WTC11 (cell line): ENCODE results near the gene EYS. TPM values are rescaled to one million over a fixed set of nuclear protein-coding genes. Genes with fewer than 3 reads are reported as not detected.

Experiments used
- ATAC-seq: fragments of 200-7000 bp; cut with Tn5 transposase; 2 replicates; pipeline ENCODE4 v1.10.0; 2021; ENCODE audit warnings: mild to moderate bottlenecking, moderate library complexity
- CTCF ChIA-PET: fragments of 300-600 bp; sonication (Branson Sonifier 250); formaldehyde crosslinking; loops from one replicate; lab custom pipeline; 2021; ENCODE audit warnings: antibody characterized with exemption; lab: Charles Lee
- POLR2A ChIA-PET: fragments of 350-600 bp; sonication (Branson Sonifier 250); formaldehyde crosslinking; loops from one replicate; lab custom pipeline; 2021; ENCODE audit warnings: antibody characterized with exemption; lab: Charles Lee
- DNase-seq: peaks from one replicate; pipeline ENCODE4 v3.0.0; 2021; ENCODE audit warnings: low spot score
- H3K27ac Mint-ChIP-seq: 2 replicates; pipeline ENCODE4 v1.8.0; 2021; ENCODE audit warnings: mixed read lengths
- H3K27me3 Mint-ChIP-seq: 2 replicates; pipeline ENCODE4 v1.8.0; 2021; ENCODE audit warnings: low read depth, mild to moderate bottlenecking, moderate library complexity, mixed read lengths
- H3K36me3 Mint-ChIP-seq: 2 replicates; pipeline ENCODE4 v1.8.0; 2021; ENCODE audit warnings: mixed read lengths
- H3K4me1 Mint-ChIP-seq: 2 replicates; pipeline ENCODE4 v1.8.0; 2022; ENCODE audit warnings: mixed read lengths
- H3K4me3 Mint-ChIP-seq: 2 replicates; pipeline ENCODE4 v1.8.0; 2021; ENCODE audit warnings: mild to moderate bottlenecking, moderate library complexity, mixed read lengths
- H3K9me3 Mint-ChIP-seq: 2 replicates; pipeline ENCODE4 v1.8.0; 2021; ENCODE audit warnings: mixed read lengths
- ATF1 ChIP-seq: sonication (generic); formaldehyde crosslinking; IDR thresholded peaks from 2 replicates; pipeline ENCODE4 v1.8.1; 2023; ENCODE audit warnings: mild to moderate bottlenecking, moderate library complexity, missing genetic modification reagents
- CDX4 ChIP-seq: fragments of 250-450 bp; sonication (Bioruptor Pico); IDR thresholded peaks from 2 replicates; pipeline ENCODE4 v1.9.0; 2021; ENCODE audit warnings: moderate library complexity, mild to moderate bottlenecking, inconsistent platforms, borderline replicate concordance
- ELF4 ChIP-seq: sonication (generic); formaldehyde crosslinking; IDR thresholded peaks from 2 replicates; pipeline ENCODE4 v1.8.1; 2022; ENCODE audit warnings: low read depth, mild to moderate bottlenecking, moderate library complexity, missing genetic modification reagents
- ERG ChIP-seq: fragments of 250-450 bp; sonication (Bioruptor Pico); IDR thresholded peaks from 2 replicates; pipeline ENCODE4 v1.8.0; 2021; ENCODE audit warnings: mild to moderate bottlenecking
- FOXJ3 ChIP-seq: sonication (generic); formaldehyde crosslinking; IDR thresholded peaks from 2 replicates; pipeline ENCODE4 v1.9.0; 2021; ENCODE audit warnings: missing genetic modification reagents, mild to moderate bottlenecking, borderline replicate concordance
- GTF2I ChIP-seq: fragments of 250-450 bp; sonication (Bioruptor Pico); conservative IDR thresholded peaks from 2 replicates; pipeline ENCODE4 v1.4.0; 2021; ENCODE audit warnings: mild to moderate bottlenecking
- IRF2 ChIP-seq: sonication (generic); formaldehyde crosslinking; IDR thresholded peaks from 2 replicates; pipeline ENCODE4 v1.8.0; 2022; ENCODE audit warnings: low read depth, missing genetic modification reagents, borderline replicate concordance
- JAZF1 ChIP-seq: fragments of 250-450 bp; sonication (Bioruptor Pico); IDR thresholded peaks from 2 replicates; pipeline ENCODE4 v1.9.0; 2021; ENCODE audit warnings: moderate library complexity, mild to moderate bottlenecking, inconsistent platforms
- KAT7 ChIP-seq: sonication (generic); formaldehyde crosslinking; IDR thresholded peaks from 2 replicates; pipeline ENCODE4 v1.8.1; 2023; ENCODE audit warnings: missing genetic modification reagents, mild to moderate bottlenecking, borderline replicate concordance
- NR2C2 ChIP-seq: sonication (generic); formaldehyde crosslinking; IDR thresholded peaks from 2 replicates; pipeline ENCODE4 v1.8.0; 2022; ENCODE audit warnings: mild to moderate bottlenecking, missing genetic modification reagents
- TP53 ChIP-seq: sonication (generic); formaldehyde crosslinking; IDR thresholded peaks from 2 replicates; pipeline ENCODE4 v1.8.1; 2023; ENCODE audit warnings: mild to moderate bottlenecking, missing genetic modification reagents
- ZBTB43 ChIP-seq: sonication (generic); formaldehyde crosslinking; IDR thresholded peaks from 2 replicates; pipeline ENCODE4 v1.8.1; 2023; ENCODE audit warnings: mild to moderate bottlenecking, missing genetic modification reagents
- ZNF263 ChIP-seq: sonication (generic); formaldehyde crosslinking; IDR thresholded peaks from 2 replicates; pipeline ENCODE4 v1.8.1; 2022; ENCODE audit warnings: low read depth, mild to moderate bottlenecking, moderate library complexity, missing genetic modification reagents
- ZNF281 ChIP-seq: sonication (generic); formaldehyde crosslinking; IDR thresholded peaks from 2 replicates; pipeline ENCODE4 v1.8.0; 2023; ENCODE audit warnings: mild to moderate bottlenecking, missing genetic modification reagents
- ZNF317 ChIP-seq: sonication (generic); formaldehyde crosslinking; IDR thresholded peaks from 2 replicates; pipeline ENCODE4 v1.8.1; 2023; ENCODE audit warnings: low read depth, mild to moderate bottlenecking, moderate library complexity, missing genetic modification reagents, borderline replicate concordance
- ZNF396 ChIP-seq: fragments of 250-450 bp; sonication (Bioruptor Pico); IDR thresholded peaks from 2 replicates; pipeline ENCODE4 v1.8.0; 2021; ENCODE audit warnings: mild to moderate bottlenecking, moderate library complexity, borderline replicate concordance
- ZNF423 ChIP-seq: fragments of 250-450 bp; sonication (Bioruptor Pico); IDR thresholded peaks from 2 replicates; pipeline ENCODE4 v2.1.2; 2022; ENCODE audit warnings: mild to moderate bottlenecking, moderate library complexity
- ZNF671 ChIP-seq: fragments of 250-450 bp; sonication (Bioruptor Pico); IDR thresholded peaks from 2 replicates; pipeline ENCODE4 v1.8.0; 2021; ENCODE audit warnings: mild to moderate bottlenecking
- total RNA-seq: library from RNA; stranded (reverse); gene quantifications from 3 replicates; pipeline ENCODE4 v1.2.3, GENCODE V29; 2021
- TF ChIP-seq, protein P1 (sequence below): sonication (generic); formaldehyde crosslinking; conservative IDR thresholded peaks from 2 replicates; pipeline ENCODE4 v1.8.1; 2023; ENCODE audit warnings: mild to moderate bottlenecking, low read depth, missing genetic modification reagents, moderate library complexity
- TF ChIP-seq, protein P2 (sequence below): fragments of 250-450 bp; sonication (Bioruptor Pico); conservative IDR thresholded peaks from 2 replicates; pipeline ENCODE4 v1.9.0; 2021; ENCODE audit warnings: mild to moderate bottlenecking
- TF ChIP-seq, protein P3 (sequence below): sonication (generic); formaldehyde crosslinking; IDR thresholded peaks from 2 replicates; pipeline ENCODE4 v1.8.1; 2022; ENCODE audit warnings: missing genetic modification reagents, borderline replicate concordance

The EYS gene
- total RNA-seq, 1 experiment from 2014 or later, result not detected

- no peak for TF ChIP-seq ZNF281 (CRISPR knock-in tag)
- no peak for TF ChIP-seq CDX4
- no peak for TF ChIP-seq TP53 (CRISPR knock-in tag)
- no peak for TF ChIP-seq ZNF396 (CRISPR knock-in tag)
- TF ChIP-seq ELF4 (CRISPR knock-in tag), result no peak
- TF ChIP-seq ATF1 (CRISPR knock-in tag), result no peak
- TF ChIP-seq ZBTB43 (CRISPR knock-in tag), result no peak
Measured at GRCh38 chr6:64146876-64147275, 1560.2 kb downstream of the EYS start (continued).

- Mint-ChIP-seq H3K4me1 (no peaks in the 10 kb centered on the region), H3K9me3 (peaks cover 26% of the 10 kb centered on the region), H3K27ac (no peak overlapping the region), H3K4me3 (no peak overlapping the region), H3K36me3 (peaks cover 3% of the 10 kb centered on the region), H3K27me3 (no peaks in the 10 kb centered on the region; the same call in none of the 2 replicates)
- ChIA-PET POLR2A (no interaction called here), CTCF (no interaction called here)
- DNase-seq (no peak), ATAC-seq (no peak)
- TF ChIP-seq ZNF423 (CRISPR knock-in tag) (no peak), JAZF1 (CRISPR knock-in tag) (no peak), ZNF671 (CRISPR knock-in tag) (no peak), GTF2I (CRISPR knock-in tag) (no peak), ZBTB43 (CRISPR knock-in tag) (no peak), ZNF317 (no peak), NR2C2 (no peak), ZNF263 (no peak), KAT7 (CRISPR knock-in tag) (no peak), IRF2 (CRISPR knock-in tag) (no peak), FOXJ3 (CRISPR knock-in tag) (no peak), ERG (CRISPR knock-in tag) (no peak)
- TF ChIP-seq, protein P1, sequence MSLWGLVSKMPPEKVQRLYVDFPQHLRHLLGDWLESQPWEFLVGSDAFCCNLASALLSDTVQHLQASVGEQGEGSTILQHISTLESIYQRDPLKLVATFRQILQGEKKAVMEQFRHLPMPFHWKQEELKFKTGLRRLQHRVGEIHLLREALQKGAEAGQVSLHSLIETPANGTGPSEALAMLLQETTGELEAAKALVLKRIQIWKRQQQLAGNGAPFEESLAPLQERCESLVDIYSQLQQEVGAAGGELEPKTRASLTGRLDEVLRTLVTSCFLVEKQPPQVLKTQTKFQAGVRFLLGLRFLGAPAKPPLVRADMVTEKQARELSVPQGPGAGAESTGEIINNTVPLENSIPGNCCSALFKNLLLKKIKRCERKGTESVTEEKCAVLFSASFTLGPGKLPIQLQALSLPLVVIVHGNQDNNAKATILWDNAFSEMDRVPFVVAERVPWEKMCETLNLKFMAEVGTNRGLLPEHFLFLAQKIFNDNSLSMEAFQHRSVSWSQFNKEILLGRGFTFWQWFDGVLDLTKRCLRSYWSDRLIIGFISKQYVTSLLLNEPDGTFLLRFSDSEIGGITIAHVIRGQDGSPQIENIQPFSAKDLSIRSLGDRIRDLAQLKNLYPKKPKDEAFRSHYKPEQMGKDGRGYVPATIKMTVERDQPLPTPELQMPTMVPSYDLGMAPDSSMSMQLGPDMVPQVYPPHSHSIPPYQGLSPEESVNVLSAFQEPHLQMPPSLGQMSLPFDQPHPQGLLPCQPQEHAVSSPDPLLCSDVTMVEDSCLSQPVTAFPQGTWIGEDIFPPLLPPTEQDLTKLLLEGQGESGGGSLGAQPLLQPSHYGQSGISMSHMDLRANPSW, result no peak
- TF ChIP-seq, protein P2, sequence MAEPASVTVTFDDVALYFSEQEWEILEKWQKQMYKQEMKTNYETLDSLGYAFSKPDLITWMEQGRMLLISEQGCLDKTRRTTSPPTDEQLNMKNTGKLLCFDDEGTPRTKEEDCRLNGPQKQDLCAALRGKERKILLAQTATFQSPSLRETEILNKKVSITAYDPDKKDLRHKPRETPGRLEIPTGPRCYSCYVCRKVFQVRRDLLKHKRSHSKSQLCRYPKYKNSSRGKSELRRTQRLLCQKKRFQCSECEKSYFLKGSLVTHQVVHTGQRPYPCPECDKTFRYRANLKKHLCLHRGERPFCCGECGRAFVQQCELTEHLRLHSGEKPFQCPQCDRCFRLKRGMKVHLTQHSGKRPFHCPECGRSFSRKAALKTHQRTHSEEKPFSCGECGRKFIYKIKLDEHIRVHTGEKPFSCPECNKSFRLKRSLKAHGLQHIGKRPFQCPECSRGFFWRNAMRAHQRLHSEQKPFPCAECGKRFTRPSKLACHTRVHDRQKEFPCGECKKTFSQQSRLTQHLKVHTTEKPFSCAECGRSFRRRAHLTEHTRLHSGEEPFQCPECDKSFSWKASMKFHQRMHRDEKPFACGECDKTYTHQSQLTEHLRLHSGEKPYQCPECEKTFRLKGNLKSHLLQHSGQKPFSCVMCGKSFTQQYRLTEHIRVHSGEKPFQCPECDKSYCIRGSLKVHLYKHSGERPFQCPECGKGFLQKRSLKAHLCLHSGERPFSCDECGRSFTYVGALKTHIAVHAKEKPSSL (CRISPR knock-in tag), result no peak
- TF ChIP-seq, protein P3, sequence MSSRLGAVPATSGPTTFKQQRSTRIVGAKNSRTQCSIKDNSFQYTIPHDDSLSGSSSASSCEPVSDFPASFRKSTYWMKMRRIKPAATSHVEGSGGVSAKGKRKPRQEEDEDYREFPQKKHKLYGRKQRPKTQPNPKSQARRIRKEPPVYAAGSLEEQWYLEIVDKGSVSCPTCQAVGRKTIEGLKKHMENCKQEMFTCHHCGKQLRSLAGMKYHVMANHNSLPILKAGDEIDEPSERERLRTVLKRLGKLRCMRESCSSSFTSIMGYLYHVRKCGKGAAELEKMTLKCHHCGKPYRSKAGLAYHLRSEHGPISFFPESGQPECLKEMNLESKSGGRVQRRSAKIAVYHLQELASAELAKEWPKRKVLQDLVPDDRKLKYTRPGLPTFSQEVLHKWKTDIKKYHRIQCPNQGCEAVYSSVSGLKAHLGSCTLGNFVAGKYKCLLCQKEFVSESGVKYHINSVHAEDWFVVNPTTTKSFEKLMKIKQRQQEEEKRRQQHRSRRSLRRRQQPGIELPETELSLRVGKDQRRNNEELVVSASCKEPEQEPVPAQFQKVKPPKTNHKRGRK (CRISPR knock-in tag), result no peak
- TF ChIP-seq, all 79 proteins: peak for 0
Measured at GRCh38 chr6:64146094-64146493, 1560.9 kb downstream of the EYS start.
